Rectal smooth muscle tissue (tissue), 1 donor: ENCODE results near the gene DRC7.

Experiments used
- H3K27ac ChIP-seq: one replicate; pipeline ENCODE4 v1.7.0; 2013; ENCODE audit warnings: low read depth, low read length, inconsistent platforms
- H3K27me3 ChIP-seq: one replicate; pipeline ENCODE4 v1.7.0; 2013; ENCODE audit warnings: low read length; ENCODE audit not compliant: control insufficient read depth, insufficient read depth
- H3K36me3 ChIP-seq: one replicate; pipeline ENCODE4 v1.7.0; 2013; ENCODE audit warnings: low read length; ENCODE audit not compliant: control insufficient read depth, insufficient read depth
- H3K4me1 ChIP-seq: one replicate; pipeline ENCODE4 v1.7.0; 2013; ENCODE audit warnings: low read length; ENCODE audit not compliant: control insufficient read depth, insufficient read depth
- H3K4me3 ChIP-seq: one replicate; pipeline ENCODE4 v1.7.0; 2013; ENCODE audit warnings: low read length
- H3K9ac ChIP-seq: one replicate; pipeline ENCODE4 v1.7.0; 2013; ENCODE audit warnings: low read length

The DRC7 gene

GRCh38 chr16:57757883-57758282 lies 63.3 kb downstream of the DRC7 start:
- H3K9ac ChIP-seq: no peak overlapping the region
- no peak overlapping the region for H3K27ac ChIP-seq
- H3K4me1 ChIP-seq: no peaks in the 10 kb centered on the region
- no peaks in the 10 kb centered on the region for H3K27me3 ChIP-seq
- no peak overlapping the region for H3K4me3 ChIP-seq
- H3K36me3 ChIP-seq: peaks cover 6% of the 10 kb centered on the region

DNA sequence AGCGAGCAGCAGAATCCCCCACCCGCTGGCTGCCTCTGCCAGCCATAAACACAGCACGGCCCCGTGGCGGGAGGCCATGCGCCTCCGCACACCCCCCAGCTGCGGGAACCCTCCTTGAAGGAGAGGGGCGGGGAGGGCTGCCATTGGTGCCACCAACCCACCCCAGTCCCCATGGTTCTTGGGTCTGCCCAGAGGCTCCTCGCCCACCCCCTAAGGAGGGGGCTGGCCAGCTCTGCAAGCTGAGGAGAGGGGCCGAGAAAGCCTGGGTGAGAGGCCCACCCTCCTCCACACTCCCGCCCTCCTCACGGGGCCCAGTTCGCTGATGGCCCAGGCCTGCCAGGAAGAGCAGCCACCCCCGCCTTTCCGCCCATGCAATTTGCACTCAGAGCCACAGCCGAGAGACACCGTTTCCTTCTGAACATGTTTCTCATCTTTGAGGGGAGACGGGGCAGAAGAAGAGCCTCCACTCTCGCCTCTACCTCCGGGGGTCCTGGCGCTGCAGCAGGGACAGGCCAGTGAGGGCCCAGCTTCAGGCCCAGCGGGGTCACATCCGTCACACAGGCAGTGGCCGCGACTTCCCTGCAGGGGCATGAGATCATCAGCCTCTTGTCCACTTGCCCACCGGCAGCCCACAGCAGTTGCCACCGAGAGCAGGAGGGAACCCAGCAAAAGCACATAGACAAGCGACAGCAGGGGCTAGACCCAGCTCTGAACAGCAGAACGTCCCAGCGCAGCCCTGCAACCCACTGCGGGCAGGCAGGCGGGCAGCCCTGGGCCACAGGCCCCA lies 63.9 kb downstream of the DRC7 start:
- Histone ChIP-seq H3K27ac (no peak overlapping the region), H3K36me3 (peaks cover 6% of the 10 kb centered on the region), H3K4me1 (no peaks in the 10 kb centered on the region)

DNA sequence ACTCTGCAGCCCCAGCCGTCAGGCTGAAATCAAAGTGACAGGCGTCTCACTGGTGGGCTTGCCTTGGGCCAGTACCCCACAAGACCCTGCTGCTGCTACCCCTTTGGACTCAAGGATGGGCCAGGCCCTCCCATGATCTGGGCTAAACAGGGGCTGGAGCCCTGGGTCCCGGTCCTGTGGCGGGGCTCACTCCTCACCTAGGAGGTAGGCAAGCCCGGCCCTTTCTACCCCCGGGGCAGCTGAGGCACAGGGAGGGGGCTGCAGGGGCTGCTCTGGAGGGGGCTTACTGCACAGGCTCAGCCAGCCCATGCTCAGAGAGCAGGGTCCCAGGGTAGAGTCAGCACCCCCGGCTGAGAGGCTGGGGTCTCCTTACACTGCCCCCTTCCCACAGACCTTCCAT lies 64.5 kb downstream of the DRC7 start:
- H3K27me3 ChIP-seq: no peaks in the 10 kb centered on the region
- H3K4me3 ChIP-seq: no peak overlapping the region
- no peak overlapping the region for H3K9ac ChIP-seq
- H3K4me1 ChIP-seq: no peaks in the 10 kb centered on the region
- no peak overlapping the region for H3K27ac ChIP-seq
- peaks cover 6% of the 10 kb centered on the region for H3K36me3 ChIP-seq

More for the DNA sequence above, 63.9 kb downstream of the DRC7 start:
- Histone ChIP-seq H3K4me3 (no peak overlapping the region), H3K27me3 (no peaks in the 10 kb centered on the region), H3K9ac (no peak overlapping the region)

DNA sequence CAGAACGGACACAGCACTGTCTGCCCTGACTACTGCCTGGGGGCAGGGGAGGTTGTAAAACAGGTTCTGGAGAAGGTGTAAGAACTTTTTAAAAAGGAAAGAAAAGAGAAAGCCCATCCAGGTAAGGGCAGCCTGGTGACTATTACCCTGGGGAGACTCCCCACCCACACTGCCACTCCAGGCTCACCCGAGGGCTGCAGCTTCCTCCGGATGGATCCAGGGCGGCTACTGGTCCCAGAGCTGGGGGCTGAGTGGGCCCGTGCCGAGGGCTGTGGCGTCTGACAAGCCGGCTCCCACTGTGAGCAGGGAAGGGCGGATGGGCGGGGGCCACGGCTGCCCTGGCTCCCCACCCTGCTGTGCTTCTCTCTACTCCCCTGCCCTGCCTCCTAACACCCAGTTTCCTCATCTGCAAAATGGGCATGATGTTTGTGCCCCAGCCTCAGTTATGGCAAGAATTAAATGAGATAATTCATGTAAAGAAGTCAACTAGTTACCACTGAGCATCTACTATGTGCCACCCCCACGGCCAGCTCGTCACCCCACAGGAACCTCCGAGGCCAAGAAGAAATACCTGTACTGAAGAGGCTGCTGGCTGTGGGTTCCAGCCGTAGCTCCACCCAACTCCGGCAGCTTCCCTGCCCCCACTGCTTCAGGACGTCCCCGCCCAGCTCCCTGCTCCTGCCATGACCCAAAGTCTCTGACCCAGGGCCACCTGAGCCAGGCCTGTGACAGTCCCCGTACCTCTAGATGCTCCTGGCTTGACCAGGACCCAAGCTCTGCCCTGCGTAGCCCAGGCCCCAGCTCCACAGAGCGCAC lies 65.1 kb downstream of the DRC7 start:
- Histone ChIP-seq H3K4me1 (no peaks in the 10 kb centered on the region), H3K36me3 (peaks cover 4% of the 10 kb centered on the region), H3K4me3 (no peak overlapping the region), H3K27ac (no peak overlapping the region), H3K9ac (no peak overlapping the region), H3K27me3 (no peaks in the 10 kb centered on the region)

GRCh38 chr16:57760357-57761160 lies 66.0 kb downstream of the DRC7 start:
- H3K36me3 ChIP-seq: peaks cover 4% of the 10 kb centered on the region
- H3K4me3 ChIP-seq: no peak overlapping the region
- no peaks in the 10 kb centered on the region for H3K27me3 ChIP-seq
- no peaks in the 10 kb centered on the region for H3K4me1 ChIP-seq
- H3K27ac ChIP-seq: no peak overlapping the region
- no peak overlapping the region for H3K9ac ChIP-seq

DNA sequence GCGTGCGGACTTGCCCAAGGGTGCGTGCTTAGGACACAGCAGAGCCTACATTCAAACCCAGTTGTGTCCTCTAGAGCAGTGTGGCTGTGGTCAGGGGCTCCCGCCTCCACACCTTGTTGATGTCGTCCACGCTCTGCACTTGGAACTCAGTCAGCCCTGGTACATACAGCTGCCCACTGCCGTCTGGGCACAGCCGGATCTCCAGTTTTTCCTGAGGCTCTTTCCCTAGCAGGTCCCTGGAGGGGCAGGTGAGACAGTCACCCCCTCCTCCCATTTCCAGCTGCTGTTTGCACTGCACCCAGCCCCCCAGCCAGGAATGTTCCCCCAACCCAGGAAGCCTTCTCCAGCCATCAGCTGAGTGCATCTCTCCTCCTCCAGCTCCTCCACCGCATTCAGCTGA lies 66.7 kb downstream of the DRC7 start:
- Histone ChIP-seq H3K27me3 (no peaks in the 10 kb centered on the region), H3K4me3 (no peak overlapping the region), H3K36me3 (peaks cover 2% of the 10 kb centered on the region), H3K9ac (no peak overlapping the region), H3K27ac (no peak overlapping the region), H3K4me1 (no peaks in the 10 kb centered on the region)

GRCh38 chr16:57761957-57762356 lies 67.4 kb downstream of the DRC7 start:
- no peak overlapping the region for H3K9ac ChIP-seq

DNA sequence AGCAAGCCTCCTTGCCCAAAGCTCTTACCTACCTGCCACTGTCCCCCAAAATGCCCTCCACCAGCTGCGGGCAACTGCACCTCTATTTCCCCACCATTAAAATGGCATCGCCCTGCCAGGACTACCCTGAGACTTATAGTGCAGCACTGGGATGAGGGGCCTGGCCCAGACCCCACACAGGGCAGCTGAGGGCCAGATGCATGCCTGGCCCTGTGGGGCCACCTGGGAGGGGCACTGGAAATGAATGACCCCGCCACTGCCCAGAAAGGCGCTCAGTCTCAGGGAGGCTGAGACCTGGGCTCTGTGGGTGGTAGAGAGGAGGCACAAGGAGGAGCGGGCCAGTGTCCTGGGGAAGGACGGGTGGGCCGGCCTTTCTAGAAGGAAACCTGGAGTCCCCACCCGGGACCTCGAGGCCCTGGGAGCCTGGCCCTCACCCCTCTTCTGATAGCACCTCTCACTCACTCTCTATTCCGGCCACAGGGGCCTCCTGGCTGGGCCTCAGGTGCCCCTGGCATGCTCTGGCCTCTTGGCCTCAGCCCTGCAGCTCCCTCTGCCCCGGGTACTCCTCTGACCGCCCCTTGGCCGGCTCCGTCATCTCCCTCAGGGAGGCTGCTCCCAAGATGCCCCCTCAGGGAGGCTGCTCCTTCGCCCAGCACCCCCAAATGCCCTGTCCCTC lies 67.9 kb downstream of the DRC7 start:
- no peak overlapping the region for H3K27ac ChIP-seq
- H3K4me1 ChIP-seq: no peaks in the 10 kb centered on the region
- no peaks in the 10 kb centered on the region for H3K27me3 ChIP-seq
- peaks cover 2% of the 10 kb centered on the region for H3K36me3 ChIP-seq
- H3K9ac ChIP-seq: no peak overlapping the region
- H3K4me3 ChIP-seq: no peak overlapping the region

More at GRCh38 chr16:57761957-57762356, 67.4 kb downstream of the DRC7 start:
- H3K27ac ChIP-seq: no peak overlapping the region
- no peaks in the 10 kb centered on the region for H3K4me1 ChIP-seq
- H3K27me3 ChIP-seq: no peaks in the 10 kb centered on the region
- H3K4me3 ChIP-seq: no peak overlapping the region
- H3K36me3 ChIP-seq: peaks cover 2% of the 10 kb centered on the region

GRCh38 chr16:57763285-57764005 lies 68.8 kb downstream of the DRC7 start:
- peaks cover 2% of the 10 kb centered on the region for H3K36me3 ChIP-seq

DNA sequence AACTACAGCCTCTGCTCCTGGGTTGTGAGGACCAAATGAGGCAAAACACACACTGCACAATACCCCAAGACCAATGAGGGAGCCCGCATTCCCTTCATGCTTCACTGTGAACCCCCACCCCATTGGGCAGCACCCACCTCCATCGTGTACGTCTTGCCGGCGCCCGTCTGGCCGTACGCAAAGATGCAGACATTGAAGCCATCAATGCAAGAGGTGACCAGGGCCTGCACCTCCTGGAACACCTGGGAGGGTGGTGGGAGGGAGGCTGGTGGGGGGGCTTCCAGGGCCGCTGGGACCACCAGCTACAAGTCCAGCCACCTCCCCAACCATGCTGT lies 69.4 kb downstream of the DRC7 start:
- Histone ChIP-seq H3K27me3 (no peaks in the 10 kb centered on the region), H3K4me3 (no peak overlapping the region), H3K4me1 (no peaks in the 10 kb centered on the region), H3K36me3 (no peaks in the 10 kb centered on the region), H3K27ac (no peak overlapping the region), H3K9ac (no peak overlapping the region)

More at GRCh38 chr16:57763285-57764005, 68.8 kb downstream of the DRC7 start:
- Histone ChIP-seq H3K27me3 (no peaks in the 10 kb centered on the region), H3K4me3 (no peak overlapping the region), H3K4me1 (no peaks in the 10 kb centered on the region), H3K27ac (no peak overlapping the region), H3K9ac (no peak overlapping the region)

- H3K36me3 ChIP-seq: no peaks in the 10 kb centered on the region
- no peaks in the 10 kb centered on the region for H3K4me1 ChIP-seq
- no peak overlapping the region for H3K27ac ChIP-seq
- H3K27me3 ChIP-seq: no peaks in the 10 kb centered on the region
- H3K9ac ChIP-seq: no peak overlapping the region
- no peak overlapping the region for H3K4me3 ChIP-seq
Observed at GRCh38 chr16:57764341-57765159, 69.9 kb downstream of the DRC7 start.
